Peyer's patch (tissue), 4 donors: ENCODE results near the gene YIF1B. TPM values are rescaled to one million over a fixed set of nuclear protein-coding genes. Genes with fewer than 3 reads are reported as not detected.

Experiments
- DNase-seq, 3 donors: peaks; one replicate each; pipeline ENCODE4 v3.0.0-alpha.2; 2017 to 2019
- H3K27ac ChIP-seq, 4 donors: fragments of 200-600 bp; sonication (generic); one replicate each; pipeline ENCODE4 v1.5.1; 2016 to 2019
- H3K27me3 ChIP-seq, 2 donors: fragments of 200-600 bp; sonication (generic); one replicate each; pipeline ENCODE4 v1.5.1; 2019
- H3K36me3 ChIP-seq, 3 donors: fragments of 200-600 bp; sonication (generic); one replicate each; pipeline ENCODE4 v1.5.1; 2016 to 2019
- H3K4me1 ChIP-seq, 4 donors: fragments of 200-600 bp; sonication (generic); one replicate each; pipeline ENCODE4 v1.5.1; 2016 to 2019
- H3K4me3 ChIP-seq, 4 donors: fragments of 200-600 bp; sonication (generic); 1 replicate in 3 of 4; 2 replicates in 1 of 4; pipeline ENCODE4 v1.5.1; 2016 to 2019; ENCODE audit warnings: mild to moderate bottlenecking in 1 of 4
- H3K9me3 ChIP-seq, 4 donors: fragments of 200-600 bp; sonication (generic); one replicate each; pipeline ENCODE4 v1.5.1; 2016 to 2019; ENCODE audit warnings: mild to moderate bottlenecking in 1 of 4
- CTCF ChIP-seq, 6 experiments: fragments of 450-650 bp in 4 of 6; fragments of 200-600 bp in 2 of 6; sonication (generic) in 1 of 6; IDR thresholded peaks; one replicate each; pipeline ENCODE4 v1.5.1; 2017 to 2019; ENCODE audit warnings: antibody characterized with exemption in 6 of 6, mild to moderate bottlenecking in 3 of 6, moderate library complexity in 1 of 6
- POLR2A ChIP-seq, 2 donors: fragments of 450-650 bp; IDR thresholded peaks; one replicate each; pipeline ENCODE4 v1.5.1; 2017; ENCODE audit warnings: antibody characterized with exemption in 2 of 2, mild to moderate bottlenecking in 2 of 2, moderate library complexity in 2 of 2
- total RNA-seq, 4 donors: library from RNA; depleted of rRNA; stranded (reverse); fragments of >200 nt; gene quantifications; one replicate each; pipeline ENCODE4 v1.1.0, GENCODE V29; 2016

The YIF1B gene
- total RNA-seq, 4 donors from 2014 or later: 11.6 to 31.4 (median 15.0) TPM

GRCh38 chr19:38276942-38277517, 38.7 kb downstream of the YIF1B start:
- TF ChIP-seq CTCF (IDR thresholded peaks at IDR 0.05) (no peak), POLR2A (IDR thresholded peaks at IDR 0.05) (no peak)
- Histone ChIP-seq H3K9me3 (no peaks in the 10 kb centered on the region), H3K36me3 (peaks cover 0 to 6% (median 0%) of the 10 kb centered on the region in 3 donors), H3K4me3 (no peak overlapping the region), H3K27me3 (no peaks in the 10 kb centered on the region), H3K4me1 (peaks cover 0 to 41% (median 0%) of the 10 kb centered on the region in 4 donors), H3K27ac (peak overlapping the region in 2 of 4 donors; percentile 35 to 66)
- DNase-seq: no peak

- H3K27me3 ChIP-seq: no peaks in the 10 kb centered on the region
- TF ChIP-seq CTCF (IDR thresholded peaks at IDR 0.05) (no peak), POLR2A (IDR thresholded peaks at IDR 0.05) (peak in 1 of 2 donors; percentile 18)
- H3K27ac ChIP-seq: peak overlapping the region in 3 of 4 donors; percentile 47 to 83 (median 78)
- H3K4me3 ChIP-seq: no peak overlapping the region
- H3K36me3 ChIP-seq: no peaks in the 10 kb centered on the region
- H3K9me3 ChIP-seq: no peaks in the 10 kb centered on the region
- H3K4me1 ChIP-seq: peaks cover 0 to 54% (median 0%) of the 10 kb centered on the region in 4 donors
- DNase-seq: no peak
Measured at GRCh38 chr19:38274739-38275138, 41.0 kb downstream of the YIF1B start.

- Histone ChIP-seq H3K4me1 (peaks cover 0 to 53% (median 0%) of the 10 kb centered on the region in 4 donors), H3K9me3 (no peaks in the 10 kb centered on the region), H3K27me3 (no peaks in the 10 kb centered on the region), H3K36me3 (no peaks in the 10 kb centered on the region), H3K27ac (peak overlapping the region in 3 of 4 donors; percentile 47 to 84 (median 78)), H3K4me3 (no peak overlapping the region)
- peak in 2 of 3 donors; percentile 78 to 88 for DNase-seq
- TF ChIP-seq CTCF (IDR thresholded peaks at IDR 0.05) (no peak), POLR2A (IDR thresholded peaks at IDR 0.05) (peak in 1 of 2 donors; percentile 44)
Measured at GRCh38 chr19:38273499-38273898, 42.2 kb downstream of the YIF1B start.

- Histone ChIP-seq H3K9me3 (no peaks in the 10 kb centered on the region), H3K27ac (peak overlapping the region in 1 of 4 donors; percentile 31), H3K27me3 (no peaks in the 10 kb centered on the region), H3K36me3 (no peaks in the 10 kb centered on the region), H3K4me1 (peaks cover 0 to 42% (median 0%) of the 10 kb centered on the region in 4 donors), H3K4me3 (no peak overlapping the region)
- no peak for TF ChIP-seq POLR2A (IDR thresholded peaks at IDR 0.05)
- no peak for DNase-seq
Measured at GRCh38 chr19:38270587-38271167, 45.1 kb downstream of the YIF1B start.

GRCh38 chr19:38268539-38268938, 47.2 kb downstream of the YIF1B start:
- Histone ChIP-seq H3K27me3 (peaks cover 0 to 4% of the 10 kb centered on the region in 2 donors), H3K27ac (peak overlapping the region in 3 of 4 donors; percentile 79 to 98 (median 94)), H3K9me3 (no peaks in the 10 kb centered on the region), H3K36me3 (no peaks in the 10 kb centered on the region), H3K4me3 (peak overlapping the region in 2 of 4 donors; percentile 80 to 85), H3K4me1 (peaks cover 0 to 44% (median 5%) of the 10 kb centered on the region in 4 donors)
- DNase-seq: no peak
- no peak for TF ChIP-seq CTCF (IDR thresholded peaks at IDR 0.05)
- TF ChIP-seq POLR2A (IDR thresholded peaks at IDR 0.05): no peak
